LNCaP clone FGC (cell line): ENCODE results near the gene EPHB1.
"Not testable (repeated sequence)": the region's sequence is repeated elsewhere in the genome, so short reads cannot be mapped to it uniquely, and the experiment has no call there.

ENCODE experiments used
- DNase-seq: peaks from one replicate; pipeline ENCODE4 v3.0.0-alpha.2; 2011; ENCODE audit warnings: low read depth
- H3K4me3 ChIP-seq: 2 replicates; pipeline ENCODE4 v1.5.1; 2011; ENCODE audit warnings: mild to moderate bottlenecking, low read depth, low read length, control low read depth
- CTCF ChIP-seq: IDR thresholded peaks from 2 replicates; pipeline ENCODE4 v1.5.1; 2012; ENCODE audit warnings: mild to moderate bottlenecking; ENCODE audit not compliant: control insufficient read depth, insufficient read depth; ENCODE audit errors: extremely low read depth

EPHB1 gene

DNA sequence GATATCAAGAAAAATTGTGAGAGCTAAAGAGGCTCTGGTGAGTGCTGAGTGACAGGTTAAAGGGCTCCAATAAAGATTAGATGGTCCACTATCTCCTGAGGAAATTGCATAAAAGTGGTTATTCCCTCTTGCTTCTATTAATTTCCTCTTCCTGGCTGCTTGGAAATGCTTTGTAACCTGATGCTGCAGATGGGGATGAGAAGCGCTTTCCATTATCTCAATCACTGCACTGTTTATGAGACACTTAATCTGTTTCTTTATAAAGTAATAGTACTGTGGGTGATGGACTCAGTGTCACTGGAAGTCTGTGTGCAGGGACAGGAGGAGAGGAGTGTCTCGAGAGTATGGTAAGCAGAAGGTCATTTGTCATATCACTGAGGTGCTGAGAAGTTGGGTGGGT lies 305.3 kb downstream of the EPHB1 start:
- H3K4me3 ChIP-seq, result no peak overlapping the region
- DNase-seq, result no peak
- TF ChIP-seq CTCF, result no peak

GRCh38 chr3:135103917-135104316 lies 308.9 kb downstream of the EPHB1 start:
- no peak for TF ChIP-seq CTCF
- no peak overlapping the region for H3K4me3 ChIP-seq
- DNase-seq, result no peak

DNA sequence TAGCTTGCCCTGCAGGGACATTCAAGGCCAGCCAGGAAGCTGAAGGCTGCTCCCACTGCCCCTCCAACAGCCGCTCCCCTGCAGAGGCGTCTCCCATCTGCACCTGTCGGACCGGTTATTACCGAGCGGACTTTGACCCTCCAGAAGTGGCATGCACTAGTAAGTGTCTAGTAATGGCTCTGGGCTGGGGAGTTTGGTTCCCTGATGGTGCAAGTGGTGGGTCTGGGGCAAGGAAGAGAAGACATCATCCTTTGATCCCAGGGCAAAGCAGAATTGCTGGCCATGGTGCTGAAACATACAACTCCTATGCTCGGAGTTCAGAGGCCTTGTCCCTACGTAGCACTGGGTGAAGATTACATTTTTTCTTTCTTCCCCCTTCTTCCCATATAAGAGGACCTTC lies 311.4 kb downstream of the EPHB1 start:
- no peak overlapping the region for H3K4me3 ChIP-seq
- peak; percentile 6 for DNase-seq
- TF ChIP-seq CTCF, result no peak

DNA sequence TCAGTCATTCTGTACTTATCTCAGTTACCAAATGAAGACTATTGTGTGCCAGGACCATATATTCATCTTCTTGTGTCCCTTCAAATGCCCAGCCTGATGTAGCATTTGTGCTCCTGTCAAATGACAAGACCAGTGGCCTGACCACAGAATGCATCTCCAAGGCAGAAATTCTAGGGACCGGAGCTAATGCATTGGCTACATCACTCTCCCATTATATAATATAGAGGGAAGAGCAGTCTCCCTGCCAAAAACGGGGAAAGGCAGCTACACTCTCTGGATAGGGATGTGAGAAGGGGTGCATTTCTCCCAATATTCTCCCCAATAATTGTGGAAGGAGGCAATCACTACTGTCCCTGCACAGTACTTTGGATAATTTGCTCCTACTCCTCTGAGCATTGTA lies 312.0 kb downstream of the EPHB1 start:
- DNase-seq, result no peak
- H3K4me3 ChIP-seq, result no peak overlapping the region
- TF ChIP-seq CTCF, result no peak

DNA sequence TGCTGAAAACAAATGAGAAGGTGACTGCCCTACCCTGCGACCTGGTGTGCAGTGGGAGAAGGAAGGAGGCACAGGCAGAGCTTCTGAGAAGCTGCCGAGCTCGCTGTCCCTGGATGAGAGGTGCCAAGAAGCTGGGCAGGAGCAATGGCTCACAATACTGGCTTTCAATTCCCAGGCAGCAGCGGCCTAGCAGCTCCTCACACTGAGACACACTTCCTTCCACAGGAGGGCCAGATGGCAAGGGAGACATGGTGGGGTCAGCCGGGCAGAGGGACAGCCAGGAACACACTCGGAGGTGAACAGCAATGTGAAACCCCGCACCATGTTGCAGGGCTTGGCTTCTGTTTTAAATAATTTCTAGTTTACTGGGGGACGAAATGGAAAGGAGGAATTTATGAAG lies 314.6 kb downstream of the EPHB1 start:
- TF ChIP-seq CTCF, result no peak
- DNase-seq, result no peak
- H3K4me3 ChIP-seq, result no peak overlapping the region

- not testable (repeated sequence) for H3K4me3 ChIP-seq
Observed at GRCh38 chr3:135114551-135114950, 319.5 kb downstream of the EPHB1 start.

DNA sequence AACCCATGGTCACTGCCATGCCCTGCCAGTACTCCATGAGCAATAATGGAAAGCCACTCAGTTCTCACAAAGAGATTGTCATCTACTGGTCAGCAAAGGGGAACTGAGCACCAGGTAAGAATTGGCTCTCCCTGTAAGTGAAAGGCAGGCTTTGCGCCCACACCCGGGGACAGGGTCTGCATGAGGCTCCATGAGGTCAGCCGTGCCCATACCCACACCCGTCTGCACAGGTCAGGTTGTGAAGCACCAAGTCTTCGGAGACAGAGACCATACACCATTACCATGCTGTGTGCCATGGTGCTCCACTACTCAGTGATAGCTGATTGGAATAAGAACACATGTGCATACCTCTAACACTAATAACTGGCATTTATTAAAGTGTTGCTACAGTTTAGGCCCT lies 322.9 kb downstream of the EPHB1 start:
- DNase-seq, result no peak
- no peak for TF ChIP-seq CTCF
- H3K4me3 ChIP-seq, result no peak overlapping the region

More at GRCh38 chr3:135114551-135114950, 319.5 kb downstream of the EPHB1 start:
- not testable (repeated sequence) for DNase-seq

GRCh38 chr3:135118792-135119191 lies 323.7 kb downstream of the EPHB1 start:
- H3K4me3 ChIP-seq, result no peak overlapping the region
- no peak for TF ChIP-seq CTCF
- DNase-seq, result no peak
